SU-DHL-6 (cell line): Measurements from ENCODE around the gene PCDHAC1.

Experiments
- H2AFZ ChIP-seq: fragments of 200-600 bp; sonication (generic); 2 replicates; pipeline ENCODE4 v1.6.1; 2014; ENCODE audit warnings: low read depth, mild to moderate bottlenecking, moderate library complexity, mixed read lengths, antibody characterized with exemption, low read length; ENCODE audit not compliant: severe bottlenecking
- H3F3A ChIP-seq: fragments of 200-600 bp; shearing (Covaris generic); 2 replicates; pipeline ENCODE4 v1.6.0; 2016; ENCODE audit warnings: antibody characterized with exemption, mild to moderate bottlenecking; ENCODE audit not compliant: insufficient read depth
- H3K27ac ChIP-seq: fragments of 200-600 bp; sonication (generic); 2 replicates; pipeline ENCODE4 v1.5.1; 2016; ENCODE audit warnings: low read depth, mild to moderate bottlenecking, low read length, moderate library complexity, mixed read lengths
- H3K27me3 ChIP-seq: fragments of 200-600 bp; sonication (generic), shearing (Covaris generic); 2 replicates; pipeline ENCODE4 v1.6.0; 2014; ENCODE audit warnings: mild to moderate bottlenecking, low read length
- H3K36me3 ChIP-seq: fragments of 200-600 bp; sonication (generic); 2 replicates; pipeline ENCODE4 v1.6.1; 2014; ENCODE audit warnings: mild to moderate bottlenecking, low read length, mixed read lengths
- H3K4me2 ChIP-seq: fragments of 300-600, 200-600 bp; shearing (Covaris generic), sonication (generic); 2 replicates; pipeline ENCODE4 v1.6.0; 2014; ENCODE audit warnings: low read length, low read depth, mild to moderate bottlenecking; ENCODE audit not compliant: poor library complexity, severe bottlenecking
- H3K4me3 ChIP-seq: fragments of 200-600 bp; sonication (generic); 2 replicates; pipeline ENCODE4 v1.5.1; 2014; ENCODE audit warnings: antibody characterized with exemption, low read length, mild to moderate bottlenecking, mixed read lengths; ENCODE audit not compliant: insufficient read depth, poor library complexity, severe bottlenecking
- H3K79me2 ChIP-seq: fragments of 200-600 bp; sonication (generic); 2 replicates; pipeline ENCODE4 v1.6.1; 2014; ENCODE audit warnings: mild to moderate bottlenecking, low read length, moderate library complexity; ENCODE audit not compliant: insufficient read depth
- H3K9ac ChIP-seq: fragments of 200-600 bp; sonication (generic); 2 replicates; pipeline ENCODE4 v1.7.0; 2014; ENCODE audit warnings: mild to moderate bottlenecking, low read length
- H3K9me2 ChIP-seq: fragments of 200-600 bp; sonication (generic); replicated peaks from 2 replicates; pipeline ENCODE4 v1.6.1; 2014; ENCODE audit warnings: low read length; ENCODE audit not compliant: insufficient read depth
- H3K9me3 ChIP-seq: fragments of 200-600 bp; sonication (generic); 2 replicates; pipeline ENCODE4 v1.6.1; 2014; ENCODE audit warnings: low read length, mixed read lengths; ENCODE audit not compliant: insufficient read depth
- H4K20me1 ChIP-seq: fragments of 200-600 bp; sonication (generic); 2 replicates; pipeline ENCODE4 v1.6.1; 2014; ENCODE audit warnings: low read depth, mild to moderate bottlenecking, antibody characterized with exemption, low read length, moderate library complexity, mixed read lengths
- EZH2phosphoT487 ChIP-seq: fragments of 200-600 bp; sonication (generic), shearing (Covaris generic); conservative IDR thresholded peaks from 2 replicates; pipeline ENCODE4 v1.6.1; 2018; ENCODE audit warnings: mild to moderate bottlenecking, antibody characterized with exemption, low read length, moderate library complexity, mixed read lengths
- TF ChIP-seq, protein P1 (sequence below): fragments of 200-600 bp; sonication (generic); IDR thresholded peaks from one replicate; pipeline ENCODE4 v1.5.1; 2017; ENCODE audit warnings: antibody characterized with exemption, mild to moderate bottlenecking, low read length, moderate library complexity; ENCODE audit not compliant: insufficient read depth, poor library complexity, severe bottlenecking

The PCDHAC1 gene

DNA sequence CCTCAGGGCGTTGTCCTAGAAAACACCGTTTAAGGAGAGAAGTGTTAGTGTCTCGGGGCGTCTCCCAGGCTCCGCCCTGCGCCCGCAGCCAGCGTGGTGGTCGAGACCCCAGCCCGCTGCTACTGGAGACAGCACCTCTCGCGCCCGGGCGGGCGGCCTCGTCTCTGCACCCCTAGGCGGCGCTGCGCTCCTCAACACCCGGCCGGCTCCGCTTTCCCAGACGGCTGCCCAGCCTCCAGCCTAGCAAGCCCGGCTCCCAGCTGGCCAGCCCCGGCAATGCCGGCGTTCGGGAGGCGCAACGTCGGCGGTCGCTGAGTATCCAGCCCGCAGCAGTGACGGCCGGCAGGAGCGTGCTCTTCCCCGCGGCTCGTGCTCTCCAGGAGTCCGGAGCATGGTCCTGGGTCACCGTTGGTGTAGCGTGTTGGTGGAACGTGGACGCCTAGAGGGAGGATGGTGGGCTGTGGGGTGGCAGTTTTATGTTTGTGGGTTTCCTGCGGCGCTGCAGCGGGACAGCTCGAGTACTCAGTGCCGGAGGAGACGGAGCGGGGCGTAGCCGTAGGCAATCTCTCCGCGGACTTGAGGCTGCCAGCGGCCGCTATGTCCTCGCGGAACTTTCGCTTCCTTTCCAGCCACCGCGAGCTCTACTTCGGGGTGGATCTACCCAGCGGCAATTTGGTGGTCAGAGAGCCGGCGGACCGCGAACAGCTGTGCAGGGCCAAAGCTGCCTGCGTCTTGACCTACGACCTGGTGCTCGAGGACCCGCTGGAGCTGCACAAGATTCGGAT, 536 bp downstream of the PCDHAC1 start:
- Histone ChIP-seq H3F3A (no peaks in the 10 kb centered on the region), H3K27ac (no peak overlapping the region), H3K79me2 (no peaks in the 10 kb centered on the region), H4K20me1 (no peaks in the 10 kb centered on the region), H3K9me2 (no peaks in the 10 kb centered on the region), H3K4me3 (no peak overlapping the region), H3K9me3 (no peaks in the 10 kb centered on the region), H3K36me3 (no peaks in the 10 kb centered on the region), H3K9ac (no peak overlapping the region), H3K27me3 (no peaks in the 10 kb centered on the region), H3K4me2 (no peak overlapping the region), H2AFZ (no peak overlapping the region)
- TF ChIP-seq, protein P1, sequence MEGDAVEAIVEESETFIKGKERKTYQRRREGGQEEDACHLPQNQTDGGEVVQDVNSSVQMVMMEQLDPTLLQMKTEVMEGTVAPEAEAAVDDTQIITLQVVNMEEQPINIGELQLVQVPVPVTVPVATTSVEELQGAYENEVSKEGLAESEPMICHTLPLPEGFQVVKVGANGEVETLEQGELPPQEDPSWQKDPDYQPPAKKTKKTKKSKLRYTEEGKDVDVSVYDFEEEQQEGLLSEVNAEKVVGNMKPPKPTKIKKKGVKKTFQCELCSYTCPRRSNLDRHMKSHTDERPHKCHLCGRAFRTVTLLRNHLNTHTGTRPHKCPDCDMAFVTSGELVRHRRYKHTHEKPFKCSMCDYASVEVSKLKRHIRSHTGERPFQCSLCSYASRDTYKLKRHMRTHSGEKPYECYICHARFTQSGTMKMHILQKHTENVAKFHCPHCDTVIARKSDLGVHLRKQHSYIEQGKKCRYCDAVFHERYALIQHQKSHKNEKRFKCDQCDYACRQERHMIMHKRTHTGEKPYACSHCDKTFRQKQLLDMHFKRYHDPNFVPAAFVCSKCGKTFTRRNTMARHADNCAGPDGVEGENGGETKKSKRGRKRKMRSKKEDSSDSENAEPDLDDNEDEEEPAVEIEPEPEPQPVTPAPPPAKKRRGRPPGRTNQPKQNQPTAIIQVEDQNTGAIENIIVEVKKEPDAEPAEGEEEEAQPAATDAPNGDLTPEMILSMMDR, result no peak
- TF ChIP-seq EZH2phosphoT487, result no peak

GRCh38 chr5:140927228-140927573, 1.1 kb downstream of the PCDHAC1 start:
- TF ChIP-seq, protein P1, result no peak
- no peak for TF ChIP-seq EZH2phosphoT487
- Histone ChIP-seq H3K27ac (no peak overlapping the region), H3K9me3 (no peaks in the 10 kb centered on the region), H3K4me3 (no peak overlapping the region), H3K79me2 (no peaks in the 10 kb centered on the region), H3K9ac (no peak overlapping the region), H3K9me2 (no peaks in the 10 kb centered on the region), H4K20me1 (no peaks in the 10 kb centered on the region), H2AFZ (no peak overlapping the region), H3K4me2 (no peak overlapping the region), H3K27me3 (no peaks in the 10 kb centered on the region), H3F3A (no peaks in the 10 kb centered on the region), H3K36me3 (no peaks in the 10 kb centered on the region)

DNA sequence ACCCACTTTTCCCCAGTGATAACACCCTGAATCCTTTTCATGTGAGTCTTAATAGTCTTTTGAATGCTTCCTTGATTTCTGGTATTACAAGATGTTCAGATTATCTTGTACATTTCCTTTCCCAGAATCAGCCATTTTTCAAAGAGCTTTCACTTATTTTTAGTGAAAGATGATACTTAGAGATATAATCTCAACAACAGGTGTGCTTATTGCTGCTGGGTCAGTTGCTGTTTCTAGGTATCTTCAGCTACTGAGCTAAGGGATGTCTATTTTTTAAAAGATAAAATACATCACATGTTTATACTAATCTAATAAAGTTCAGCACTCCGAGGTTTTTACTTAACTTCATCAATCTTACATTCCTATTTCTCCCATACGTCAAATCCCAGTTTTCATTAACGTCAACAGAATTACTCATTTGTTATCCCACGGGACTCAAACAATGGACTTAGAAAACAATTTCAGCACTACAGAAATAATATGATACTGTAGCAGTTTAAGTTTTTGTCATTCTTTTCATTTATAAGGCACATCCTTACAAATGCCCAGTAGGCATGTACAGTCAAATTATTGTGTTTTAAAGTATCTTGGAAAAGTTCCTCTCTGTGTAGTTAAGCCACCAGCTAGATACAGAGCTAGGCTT, 9.0 kb downstream of the PCDHAC1 start:
- Histone ChIP-seq H3K4me3 (no peak overlapping the region), H3K9me3 (no peaks in the 10 kb centered on the region), H3F3A (no peaks in the 10 kb centered on the region), H3K36me3 (no peaks in the 10 kb centered on the region), H3K9ac (no peak overlapping the region), H3K9me2 (no peaks in the 10 kb centered on the region), H3K27me3 (no peaks in the 10 kb centered on the region), H3K27ac (no peak overlapping the region), H3K4me2 (no peak overlapping the region), H3K79me2 (no peaks in the 10 kb centered on the region), H4K20me1 (no peaks in the 10 kb centered on the region), H2AFZ (no peak overlapping the region)
- TF ChIP-seq, protein P1, result no peak
